Stomach (tissue), 9 donors: Measurements from ENCODE around the gene C1QTNF6. TPM values are rescaled to one million over a fixed set of nuclear protein-coding genes. Genes with fewer than 3 reads are reported as not detected.

Source experiments
- DNase-seq, 2 donors: peaks; one replicate each; pipeline versions ENCODE4 v3.0.0 to v3.0.0-alpha.2; 2013 to 2019
- H3K27ac ChIP-seq, 5 donors: fragments of 200-600 bp in 4 of 5; sonication (generic) in 4 of 5; one replicate each; pipeline ENCODE4 v1.5.1; 2013 to 2019; ENCODE audit warnings: mild to moderate bottlenecking in 1 of 5, moderate library complexity in 1 of 5
- H3K27me3 ChIP-seq, 3 donors: fragments of 200-600 bp; sonication (generic); one replicate each; pipeline ENCODE4 v1.5.1; 2017 to 2019; ENCODE audit warnings: mixed run types in 1 of 3
- H3K36me3 ChIP-seq, 4 donors: fragments of 200-600 bp; sonication (generic); 1 replicate in 3 of 4; 2 replicates in 1 of 4; pipeline ENCODE4 v1.5.1; 2016 to 2019
- H3K4me1 ChIP-seq, 4 donors: fragments of 200-600 bp; sonication (generic); one replicate each; pipeline ENCODE4 v1.5.1; 2016 to 2019
- H3K4me3 ChIP-seq, 4 donors: fragments of 200-600 bp; sonication (generic) in 3 of 4; one replicate each; pipeline ENCODE4 v1.5.1; 2016 to 2019; ENCODE audit warnings: mild to moderate bottlenecking in 1 of 4
- H3K9me3 ChIP-seq, 4 donors: fragments of 200-600 bp; sonication (generic); one replicate each; pipeline ENCODE4 v1.5.1; 2016 to 2019
- CTCF ChIP-seq, 7 experiments: fragments of 450-650 bp in 4 of 7; fragments of 200-600 bp in 3 of 7; sonication (generic) in 3 of 7; IDR thresholded peaks; one replicate each; pipeline ENCODE4 v1.5.1; 2016 to 2019; ENCODE audit warnings: antibody characterized with exemption in 7 of 7, control low read depth in 2 of 7, mild to moderate bottlenecking in 1 of 7
- EP300 ChIP-seq: sonication (generic); formaldehyde crosslinking; IDR thresholded peaks from one replicate; pipeline ENCODE4 v1.6.1; 2017; ENCODE audit warnings: antibody characterized with exemption
- POLR2A ChIP-seq, 4 donors: fragments of 450-650 bp; IDR thresholded peaks; one replicate each; pipeline ENCODE4 v1.6.1; 2016; ENCODE audit warnings: antibody characterized with exemption in 4 of 4, control low read depth in 2 of 4, mild to moderate bottlenecking in 1 of 4, moderate library complexity in 1 of 4
- POLR2AphosphoS5 ChIP-seq, 3 donors: sonication (generic); formaldehyde crosslinking; IDR thresholded peaks; one replicate each; pipeline ENCODE4 v1.6.1; 2016; ENCODE audit warnings: antibody characterized with exemption in 3 of 3
- WGBS, 5 donors: extraction: QIAGEN DNeasy Blood & Tissue Kit in 3 of 5; methylation state at CpG; one replicate each; pipeline versions ENCODE4 v1.1.5 to v1.1.7; 2013 to 2018; 5-methylcytosine and 5-hydroxymethylcytosine counted together
- intact Hi-C: fragments of 100-400 bp; cut with DNase I; formaldehyde crosslinking; loops from one replicate; pipeline ENCODE4 v1.15.1; 2023; ENCODE audit warnings: low total_unique reads
- polyA plus RNA-seq, 3 donors: library from polyadenylated mRNA; stranded (reverse); fragments of 200-250 nt; gene quantifications; one replicate each; pipeline ENCODE4 v1.2.3, GENCODE V29; 2013
- total RNA-seq, 5 donors: library from RNA; depleted of rRNA; stranded (reverse); fragments of >200 nt; gene quantifications; one replicate each; pipeline versions ENCODE4 v1.1.0 to v1.2.3, GENCODE V29; 2014 to 2016
- donor health status: healthy with polysubstance abuse.
- donor health status: Bipolar disorder and iron deficiency.
- donor health status: healthy.

The C1QTNF6 gene
- total and polyA plus RNA-seq, 8 donors, result 0.45 to 10.4 (median 4.0) TPM; not detected in 1

DNA sequence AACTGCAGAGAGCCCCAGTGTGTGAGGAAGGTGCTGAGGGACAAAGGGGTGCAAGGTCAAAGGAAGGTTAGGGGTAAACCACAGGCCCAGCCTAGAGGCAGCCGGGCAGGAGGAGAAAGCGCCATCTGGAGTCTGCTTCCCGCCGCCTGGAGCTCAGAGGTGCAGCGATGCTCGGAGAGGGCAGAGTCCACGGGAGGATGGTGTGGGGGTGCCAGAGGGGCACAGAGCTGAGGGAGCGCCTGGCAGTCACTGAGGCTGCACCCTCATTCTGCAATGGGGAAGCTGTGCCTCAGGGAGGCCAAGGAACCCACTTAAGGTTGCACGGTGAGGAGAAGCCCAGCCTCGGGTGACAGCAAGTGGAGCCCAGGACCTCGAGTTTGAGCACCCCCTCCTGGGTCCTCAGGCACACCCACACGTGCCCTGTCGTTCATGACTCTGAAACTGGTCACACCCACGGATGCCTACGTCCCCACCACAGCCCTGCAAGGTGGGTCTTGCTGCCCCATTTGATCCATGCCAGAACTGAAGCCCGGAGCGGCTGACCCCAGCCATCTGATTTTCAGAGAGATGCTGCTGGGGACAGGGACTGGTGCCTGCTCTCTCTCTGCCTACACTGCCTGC is 39.9 kb downstream of the C1QTNF6 start:
- H3K9me3 ChIP-seq, result peaks cover 0 to 8% (median 0%) of the 10 kb centered on the region in 4 donors
- intact Hi-C loops, result no loop called here
- 44 to 76% (median 54%) methylated on average over 9 to 17 of the region's 17 CpGs for WGBS, 5 donors
- H3K27me3 ChIP-seq, result peaks cover 0 to 51% (median 4%) of the 10 kb centered on the region in 3 donors
- TF ChIP-seq CTCF (IDR thresholded peaks at IDR 0.05), result no peak
- no peak for TF ChIP-seq POLR2A (IDR thresholded peaks at IDR 0.05)
- TF ChIP-seq POLR2AphosphoS5 (IDR thresholded peaks at IDR 0.05), result no peak
- no peak for TF ChIP-seq EP300
- no peak overlapping the region for H3K27ac ChIP-seq
- H3K36me3 ChIP-seq, result no peaks in the 10 kb centered on the region
- H3K4me1 ChIP-seq, result peaks cover 0 to 10% (median 4%) of the 10 kb centered on the region in 4 donors
- H3K4me3 ChIP-seq, result peak overlapping the region; percentile 14 to 37 (median 26)
- no peak for DNase-seq

GRCh38 chr22:37147186-37147990 is 40.7 kb downstream of the C1QTNF6 start:
- intact Hi-C loops, result no loop called here
- Histone ChIP-seq H3K4me1 (peaks cover 0 to 10% (median 4%) of the 10 kb centered on the region in 4 donors), H3K27me3 (peaks cover 0 to 51% (median 4%) of the 10 kb centered on the region in 3 donors)

DNA sequence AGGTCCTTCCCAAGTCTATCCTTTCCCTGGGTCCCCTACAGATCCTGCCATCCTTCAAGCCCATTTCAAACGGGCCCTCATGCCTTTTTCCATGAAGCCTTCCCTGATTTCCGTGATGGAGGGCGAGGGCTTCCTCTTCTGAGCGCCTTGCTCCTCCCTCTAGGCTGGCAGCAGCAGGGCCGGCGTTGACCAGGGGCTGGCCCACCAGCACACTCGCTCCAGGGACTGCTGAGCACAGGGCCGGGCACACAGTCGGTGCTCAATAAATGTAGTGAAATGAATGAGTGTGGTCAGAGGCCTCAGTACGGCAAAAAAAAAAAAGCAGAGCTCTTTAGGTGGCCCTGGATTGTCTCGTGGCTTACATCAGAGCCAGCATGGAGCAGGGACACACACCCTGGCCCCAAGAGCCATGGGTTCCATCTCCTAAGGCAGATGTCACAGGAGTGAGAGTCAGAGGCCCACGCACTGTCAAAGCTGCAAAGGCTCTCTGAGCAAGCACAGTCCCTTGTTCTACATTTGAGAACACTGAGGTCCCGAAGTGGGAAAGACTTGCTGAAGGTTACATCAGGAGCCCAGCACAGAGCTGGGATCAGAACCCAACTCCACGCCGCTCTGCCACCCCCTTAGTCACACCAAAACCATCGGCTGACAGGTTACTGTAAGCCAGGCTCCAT is 41.4 kb downstream of the C1QTNF6 start:
- Histone ChIP-seq H3K9me3 (peaks cover 0 to 5% (median 0%) of the 10 kb centered on the region in 4 donors), H3K27ac (peak overlapping the region in 1 of 5 donors; percentile 14), H3K27me3 (peaks cover 0 to 51% (median 4%) of the 10 kb centered on the region in 3 donors), H3K36me3 (no peaks in the 10 kb centered on the region), H3K4me1 (peaks cover 0 to 10% (median 4%) of the 10 kb centered on the region in 4 donors), H3K4me3 (peak overlapping the region in 1 of 4 donors; percentile 30)
- intact Hi-C loops, result no loop called here
- TF ChIP-seq POLR2A (IDR thresholded peaks at IDR 0.05) (no peak), CTCF (IDR thresholded peaks at IDR 0.05) (no peak), POLR2AphosphoS5 (IDR thresholded peaks at IDR 0.05) (no peak), EP300 (no peak)
- DNase-seq, result no peak
- WGBS, 5 donors, result 71 to 90% (median 82%) methylated on average over 16 of the region's 16 CpGs

More at GRCh38 chr22:37147186-37147990, 40.7 kb downstream of the C1QTNF6 start:
- Histone ChIP-seq H3K4me3 (peak overlapping the region in 3 of 4 donors; percentile 3 to 30 (median 6)), H3K36me3 (no peaks in the 10 kb centered on the region), H3K9me3 (peaks cover 0 to 8% (median 0%) of the 10 kb centered on the region in 4 donors), H3K27ac (no peak overlapping the region)
- no peak for DNase-seq
- WGBS, 5 donors, result 76 to 79% (median 77%) methylated on average over 12 of the region's 12 CpGs
- TF ChIP-seq CTCF (IDR thresholded peaks at IDR 0.05) (no peak), POLR2AphosphoS5 (IDR thresholded peaks at IDR 0.05) (no peak), EP300 (no peak), POLR2A (IDR thresholded peaks at IDR 0.05) (no peak)

DNA sequence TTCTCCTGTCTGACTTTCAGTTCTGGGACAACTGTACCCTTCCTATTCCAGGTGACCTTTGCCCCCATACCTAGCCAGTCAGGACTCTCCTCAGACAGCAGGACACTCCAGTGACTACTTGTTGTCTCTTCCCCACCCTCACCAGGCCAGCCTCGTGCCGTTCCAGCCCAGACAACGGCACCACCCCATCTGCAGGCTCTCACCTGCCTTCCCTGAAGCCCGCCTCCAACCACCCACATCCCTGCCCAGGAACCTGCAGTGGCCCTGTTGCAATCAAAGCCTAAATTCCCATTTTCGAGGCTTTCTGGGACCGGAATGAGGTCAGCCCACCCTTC is 42.0 kb downstream of the C1QTNF6 start:
- no peak for DNase-seq
- Histone ChIP-seq H3K27me3 (peaks cover 0 to 56% (median 4%) of the 10 kb centered on the region in 3 donors), H3K36me3 (no peaks in the 10 kb centered on the region), H3K27ac (no peak overlapping the region), H3K4me1 (peaks cover 0 to 10% (median 4%) of the 10 kb centered on the region in 4 donors), H3K4me3 (no peak overlapping the region), H3K9me3 (peaks cover 0 to 3% (median 0%) of the 10 kb centered on the region in 4 donors)
- TF ChIP-seq EP300 (no peak), CTCF (IDR thresholded peaks at IDR 0.05) (no peak), POLR2AphosphoS5 (IDR thresholded peaks at IDR 0.05) (no peak), POLR2A (IDR thresholded peaks at IDR 0.05) (no peak)
- 38 to 67% (median 60%) methylated on average over 6 of the region's 6 CpGs for WGBS, 5 donors
- intact Hi-C loops, result no loop called here
